NCI-H69 (cell line): Measurements from ENCODE around the gene PDE7B.
A peak's percentile ranks its signal among the peaks of the same experiment; 100 is the strongest.
"Not testable (repeated sequence)": the region's sequence is repeated elsewhere in the genome, so short reads cannot be mapped to it uniquely, and the experiment has no call there.

Experiments used
- DNase-seq: peaks from one replicate; lab custom pipeline; 2025; lab: John Stamatoyannopoulos, UW

Gene PDE7B

DNA sequence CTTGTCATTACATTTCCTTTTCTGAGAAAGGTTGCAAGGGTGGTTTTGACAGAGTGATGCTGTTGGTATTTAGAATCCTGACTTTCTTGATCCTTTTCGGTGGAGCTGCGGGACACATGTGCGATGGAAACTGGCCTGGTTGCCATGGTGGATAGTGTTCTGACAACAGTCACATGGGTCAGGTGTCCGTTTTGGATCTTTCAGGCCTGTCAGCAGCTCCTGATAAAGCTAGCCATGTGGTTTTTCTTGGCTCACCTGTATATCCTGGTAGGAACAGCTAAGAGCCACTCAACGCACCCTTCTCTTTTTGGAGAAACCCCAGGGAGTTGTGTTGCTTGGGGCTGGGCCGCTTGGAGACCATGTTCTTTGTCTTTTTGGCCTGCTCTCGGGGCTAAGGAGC lies 221.2 kb downstream of the PDE7B start:
- DNase-seq = no peak

GRCh38 chr6:136073216-136073615 lies 221.7 kb downstream of the PDE7B start:
- DNase-seq = no peak

GRCh38 chr6:136076496-136076895 lies 225.0 kb downstream of the PDE7B start:
- no peak for DNase-seq

GRCh38 chr6:136077834-136078576 lies 226.5 kb downstream of the PDE7B start:
- DNase-seq = no peak

GRCh38 chr6:136079701-136080565 lies 228.4 kb downstream of the PDE7B start:
- no peak for DNase-seq

DNA sequence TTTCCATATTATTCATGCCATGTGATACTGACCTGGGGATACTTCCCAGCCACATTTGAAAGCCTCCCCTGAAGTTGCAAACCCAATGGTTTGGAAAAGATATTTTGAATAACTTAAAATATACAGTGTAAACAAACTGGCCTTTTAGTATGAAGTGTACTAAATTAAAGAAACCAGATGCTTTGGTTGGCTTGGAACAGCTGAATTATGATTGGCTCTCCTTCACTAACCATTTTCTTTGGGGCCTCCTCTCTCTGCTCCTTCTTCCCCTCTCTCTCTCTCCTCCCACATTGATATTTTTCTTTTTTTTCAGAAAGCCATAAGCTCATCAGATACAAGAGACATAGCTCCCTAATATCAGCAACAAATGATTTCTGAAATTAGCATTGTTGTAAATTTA lies 232.0 kb downstream of the PDE7B start:
- DNase-seq = no peak

DNA sequence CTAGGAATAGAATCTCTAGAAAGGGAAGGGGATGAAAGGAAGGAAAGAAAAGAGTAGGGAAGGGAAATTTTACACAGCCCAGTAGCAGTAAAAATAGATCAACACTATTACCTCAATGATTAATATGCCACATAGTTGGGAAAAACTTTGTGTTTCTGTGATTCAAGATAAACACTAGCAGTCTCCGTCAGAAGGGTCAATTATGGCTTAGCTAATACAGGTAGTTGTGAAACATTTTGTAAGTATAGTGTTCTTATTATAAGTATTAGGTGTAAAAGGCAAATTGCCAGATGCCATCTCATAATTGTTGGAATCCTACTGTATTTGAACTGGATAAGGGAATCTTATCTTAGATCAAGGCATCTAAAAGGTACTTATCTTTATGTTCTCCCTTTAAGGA lies 232.9 kb downstream of the PDE7B start:
- no peak for DNase-seq

DNA sequence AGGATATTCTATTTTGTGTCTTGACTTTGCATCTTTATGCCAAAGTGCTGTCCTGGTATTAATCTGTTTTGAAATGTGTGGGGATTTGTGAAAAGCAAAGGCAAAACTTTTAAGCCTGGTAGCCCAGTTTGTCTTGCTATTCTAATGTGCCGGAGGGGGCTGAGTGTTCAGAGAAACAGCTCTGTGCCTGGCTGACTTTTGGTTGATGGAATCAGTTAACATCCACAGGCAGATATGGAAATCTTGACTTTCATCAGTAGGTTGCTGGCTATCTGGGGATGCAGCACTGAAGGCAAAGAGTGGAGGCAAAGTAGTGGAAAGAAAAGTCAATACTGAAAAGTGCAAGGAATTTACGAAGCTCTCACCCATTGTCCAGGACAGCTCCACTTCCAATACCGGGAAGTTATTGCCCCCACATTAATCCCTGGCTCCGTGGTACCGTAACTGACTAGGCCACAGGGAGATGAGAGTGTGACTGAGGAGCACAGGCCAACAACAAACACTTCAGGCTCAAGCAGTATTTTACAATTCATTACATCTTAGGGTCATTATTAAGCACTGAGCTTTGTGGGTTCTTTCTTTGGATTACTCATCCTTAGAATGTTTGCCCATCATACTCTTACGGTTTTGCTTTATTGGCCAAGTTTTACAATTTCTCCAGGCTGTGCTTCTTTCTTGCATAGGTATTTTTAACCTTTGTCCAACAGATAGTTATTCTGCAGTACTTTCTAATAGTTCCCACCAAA lies 234.0 kb downstream of the PDE7B start:
- DNase-seq = no peak

DNA sequence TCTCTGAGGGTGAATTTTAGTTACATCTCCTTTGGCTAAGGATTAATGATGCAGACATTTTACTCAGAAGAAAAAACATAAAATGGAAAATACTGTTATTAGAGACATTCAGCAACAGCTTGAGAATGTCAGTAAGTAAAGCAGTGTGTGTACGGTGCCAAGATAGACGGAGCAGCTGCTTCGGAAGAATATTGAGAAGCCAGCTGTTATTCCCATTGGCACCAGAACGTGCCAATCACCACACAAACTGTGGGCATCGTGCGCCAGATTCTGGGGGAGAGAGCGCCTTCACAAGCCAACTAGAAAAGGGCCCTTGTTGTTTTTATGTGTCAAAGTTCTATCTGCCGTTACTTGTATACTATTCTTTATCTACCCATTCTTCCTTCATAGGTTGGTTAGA lies 235.2 kb downstream of the PDE7B start:
- DNase-seq = no peak

- no peak for DNase-seq
Measured at GRCh38 chr6:136087986-136088385, 236.5 kb downstream of the PDE7B start.

GRCh38 chr6:136088693-136089092 lies 237.2 kb downstream of the PDE7B start:
- no peak for DNase-seq

DNA sequence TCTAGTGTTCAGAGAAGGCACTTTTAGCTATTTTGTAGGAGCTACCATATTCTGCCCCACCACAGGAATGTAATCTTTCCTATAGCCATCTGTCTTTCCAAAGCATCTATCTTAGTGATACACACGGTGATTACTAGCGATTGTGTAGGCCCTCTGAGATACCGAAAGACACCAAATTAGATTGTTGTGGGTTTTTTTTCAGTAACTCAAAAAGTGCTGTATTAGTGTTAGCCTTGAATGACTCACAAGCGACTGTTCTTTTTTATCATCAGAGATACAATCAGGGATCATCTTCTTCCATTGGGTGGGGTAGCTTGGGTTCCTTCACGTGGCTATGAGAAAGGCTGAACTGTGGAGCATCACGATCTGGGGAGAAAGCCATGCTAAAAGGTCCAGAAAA lies 238.4 kb downstream of the PDE7B start:
- DNase-seq = no peak

GRCh38 chr6:136090929-136091328 lies 239.4 kb downstream of the PDE7B start:
- DNase-seq = no peak

- DNase-seq = peak; percentile 45
Measured at GRCh38 chr6:136092897-136093296, 241.4 kb downstream of the PDE7B start.

DNA sequence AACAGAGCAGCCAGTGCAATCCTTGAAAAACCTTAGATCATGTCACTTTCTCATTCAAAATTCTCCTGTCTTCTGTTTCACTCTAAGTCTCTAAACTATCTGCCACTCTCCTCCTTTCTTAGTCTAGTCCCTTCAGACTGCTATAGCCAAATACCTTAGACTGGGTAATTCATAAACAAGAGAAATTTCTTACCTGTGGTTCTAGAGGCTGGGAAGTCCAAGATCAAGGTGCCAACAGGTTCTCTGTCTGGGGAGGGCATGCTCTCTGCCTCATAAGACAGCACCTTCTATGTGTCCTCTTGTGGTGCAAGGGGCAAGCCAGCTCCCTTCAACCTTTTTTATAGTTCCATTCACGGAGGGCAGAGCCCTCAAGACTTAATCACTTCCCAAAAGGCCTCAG lies 242.3 kb downstream of the PDE7B start:
- DNase-seq = no peak

GRCh38 chr6:136094812-136095211 lies 243.3 kb downstream of the PDE7B start:
- DNase-seq = no peak

DNA sequence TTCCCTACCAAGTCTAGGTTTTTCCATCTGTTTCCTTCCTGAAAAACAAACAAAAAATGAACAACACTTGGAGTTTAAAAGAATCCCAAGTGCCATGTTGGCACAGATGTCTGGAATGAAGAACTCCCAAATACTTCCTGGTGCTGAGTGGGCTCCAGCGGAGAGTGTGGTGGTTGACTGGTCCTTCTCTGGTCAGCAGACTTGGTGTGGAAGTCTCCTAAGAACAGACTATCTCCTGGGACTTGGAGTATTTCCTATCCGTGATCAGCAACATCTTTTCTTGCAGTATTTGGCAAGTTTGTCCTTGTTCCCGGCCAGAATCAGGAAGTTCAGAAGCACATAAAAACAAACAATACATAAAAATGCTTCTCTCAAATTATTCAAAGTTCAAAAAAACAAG lies 244.5 kb downstream of the PDE7B start:
- no peak for DNase-seq

- peak; percentile 20 for DNase-seq
Measured at GRCh38 chr6:136102991-136103688, 251.6 kb downstream of the PDE7B start.

GRCh38 chr6:136103763-136104311 lies 252.3 kb downstream of the PDE7B start:
- DNase-seq = peak; percentile 69

GRCh38 chr6:136104556-136104955 lies 253.1 kb downstream of the PDE7B start:
- DNase-seq = no peak

- DNase-seq = not testable (repeated sequence)
Measured at GRCh38 chr6:136105797-136106196, 254.3 kb downstream of the PDE7B start.
